Lower leg skin (tissue), 4 donors: Measurements from ENCODE around the gene PAWR. TPM values are rescaled to one million over a fixed set of nuclear protein-coding genes. Genes with fewer than 3 reads are reported as not detected.

Experiments used
- DNase-seq, 2 donors: peaks; one replicate each; pipeline ENCODE4 v3.0.0-alpha.2; 2019; ENCODE audit warnings: low spot score in 2 of 2
- H3K4me3 ChIP-seq: fragments of 200-600 bp; sonication (generic); 2 replicates; pipeline ENCODE4 v1.5.1; 2017; ENCODE audit warnings: mild to moderate bottlenecking, low read depth; ENCODE audit not compliant: poor library complexity, severe bottlenecking
- POLR2A ChIP-seq, 2 donors: fragments of 450-650 bp; IDR thresholded peaks; one replicate each; pipeline ENCODE4 v1.6.1; 2016 to 2017; ENCODE audit warnings: antibody characterized with exemption in 2 of 2, mild to moderate bottlenecking in 1 of 2, moderate library complexity in 1 of 2
- WGBS, 2 donors: methylation state at CpG; one replicate each; pipeline ENCODE4 v1.1.5; 2018; 5-methylcytosine and 5-hydroxymethylcytosine counted together
- intact Hi-C: fragments of 100-400 bp; cut with DNase I; formaldehyde crosslinking; loops from one replicate; pipeline ENCODE4 v1.15.0; 2023; ENCODE audit warnings: low total_unique reads
- total RNA-seq, 4 donors: library from RNA; depleted of rRNA; stranded (reverse); fragments of >200 nt; gene quantifications; one replicate each; pipeline ENCODE4 v1.1.0, GENCODE V29; 2016
- TF ChIP-seq, protein P1 (sequence below), 3 donors: fragments of 450-650 bp; IDR thresholded peaks; one replicate each; pipeline ENCODE4 v1.5.1; 2016; ENCODE audit warnings: antibody characterized with exemption in 3 of 3, mild to moderate bottlenecking in 3 of 3, moderate library complexity in 2 of 3

PAWR gene
- total RNA-seq, 4 donors from 2014 or later, result 53.6 to 115 (median 65.6) TPM

DNA sequence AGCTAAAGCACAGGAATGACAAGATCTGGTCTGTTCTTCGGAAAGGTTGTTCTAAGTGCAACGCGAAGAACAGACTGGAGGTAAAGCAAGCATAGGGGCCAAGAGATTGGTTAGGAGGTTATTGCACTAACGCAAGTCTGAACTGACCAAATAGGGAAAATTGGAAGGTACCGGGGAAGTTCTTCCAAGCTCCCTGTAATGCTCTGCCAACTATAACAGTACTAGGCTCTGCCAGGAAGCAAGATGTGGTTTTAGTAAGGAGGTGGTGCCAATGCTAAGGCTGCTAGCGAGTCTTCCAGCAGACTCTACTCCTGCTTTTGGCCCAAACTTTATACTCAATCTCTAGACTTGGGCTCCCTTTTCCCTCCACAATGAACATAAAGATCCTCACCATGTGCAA is 138.6 kb downstream of the PAWR start:
- 48 to 63% methylated on average over 6 of the region's 6 CpGs for WGBS, 2 donors
- DNase-seq, result no peak
- TF ChIP-seq, protein P1, sequence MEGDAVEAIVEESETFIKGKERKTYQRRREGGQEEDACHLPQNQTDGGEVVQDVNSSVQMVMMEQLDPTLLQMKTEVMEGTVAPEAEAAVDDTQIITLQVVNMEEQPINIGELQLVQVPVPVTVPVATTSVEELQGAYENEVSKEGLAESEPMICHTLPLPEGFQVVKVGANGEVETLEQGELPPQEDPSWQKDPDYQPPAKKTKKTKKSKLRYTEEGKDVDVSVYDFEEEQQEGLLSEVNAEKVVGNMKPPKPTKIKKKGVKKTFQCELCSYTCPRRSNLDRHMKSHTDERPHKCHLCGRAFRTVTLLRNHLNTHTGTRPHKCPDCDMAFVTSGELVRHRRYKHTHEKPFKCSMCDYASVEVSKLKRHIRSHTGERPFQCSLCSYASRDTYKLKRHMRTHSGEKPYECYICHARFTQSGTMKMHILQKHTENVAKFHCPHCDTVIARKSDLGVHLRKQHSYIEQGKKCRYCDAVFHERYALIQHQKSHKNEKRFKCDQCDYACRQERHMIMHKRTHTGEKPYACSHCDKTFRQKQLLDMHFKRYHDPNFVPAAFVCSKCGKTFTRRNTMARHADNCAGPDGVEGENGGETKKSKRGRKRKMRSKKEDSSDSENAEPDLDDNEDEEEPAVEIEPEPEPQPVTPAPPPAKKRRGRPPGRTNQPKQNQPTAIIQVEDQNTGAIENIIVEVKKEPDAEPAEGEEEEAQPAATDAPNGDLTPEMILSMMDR (IDR thresholded peaks at IDR 0.05), result no peak
- no peak for TF ChIP-seq POLR2A (IDR thresholded peaks at IDR 0.05)
- H3K4me3 ChIP-seq, result no peak overlapping the region
- intact Hi-C loops, result no loop called here

DNA sequence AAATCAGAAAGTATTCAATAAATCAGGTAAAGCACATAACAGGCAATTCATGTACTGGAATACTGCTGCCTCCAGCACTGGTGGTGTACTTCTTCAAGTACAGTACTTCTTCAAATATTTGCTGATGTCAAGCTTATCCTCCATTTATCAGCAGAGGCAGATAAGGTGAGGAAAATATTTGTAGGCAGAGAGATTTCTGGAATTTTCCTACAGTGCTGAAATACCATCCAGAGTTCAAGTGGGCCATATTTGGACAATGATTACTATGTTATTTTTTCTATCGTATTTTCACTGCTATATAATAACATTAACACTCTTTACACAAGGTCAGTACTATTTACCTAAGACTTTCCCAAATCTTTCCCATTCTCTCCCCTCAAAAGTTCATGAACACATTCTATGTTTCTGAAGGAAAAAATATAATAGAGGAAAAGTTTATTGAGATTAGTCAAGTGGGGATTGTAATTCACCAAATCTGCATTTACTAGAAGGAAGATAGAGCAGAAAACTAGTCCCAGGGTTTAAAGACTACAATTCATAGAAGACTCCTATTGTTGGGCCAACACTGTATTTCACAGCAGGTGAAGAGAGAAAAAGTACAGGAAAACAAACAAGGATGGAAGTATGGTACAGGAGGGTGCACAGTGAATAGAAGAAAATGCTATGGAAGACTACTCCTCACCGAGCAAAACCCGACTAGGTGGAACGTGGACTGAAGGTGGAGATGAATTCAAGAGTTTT is 141.1 kb downstream of the PAWR start:
- no peak for TF ChIP-seq POLR2A (IDR thresholded peaks at IDR 0.05)
- TF ChIP-seq, protein P1 (IDR thresholded peaks at IDR 0.05), result no peak
- DNase-seq, result no peak
- no peak overlapping the region for H3K4me3 ChIP-seq
- WGBS, 2 donors, result 92% methylated on average over 4 of the region's 4 CpGs
- intact Hi-C loops, result no loop called here

GRCh38 chr12:79548610-79548924 is 142.2 kb downstream of the PAWR start:
- TF ChIP-seq POLR2A (IDR thresholded peaks at IDR 0.05), result no peak
- TF ChIP-seq, protein P1 (IDR thresholded peaks at IDR 0.05), result no peak
- intact Hi-C loops, result no loop called here
- DNase-seq, result no peak

DNA sequence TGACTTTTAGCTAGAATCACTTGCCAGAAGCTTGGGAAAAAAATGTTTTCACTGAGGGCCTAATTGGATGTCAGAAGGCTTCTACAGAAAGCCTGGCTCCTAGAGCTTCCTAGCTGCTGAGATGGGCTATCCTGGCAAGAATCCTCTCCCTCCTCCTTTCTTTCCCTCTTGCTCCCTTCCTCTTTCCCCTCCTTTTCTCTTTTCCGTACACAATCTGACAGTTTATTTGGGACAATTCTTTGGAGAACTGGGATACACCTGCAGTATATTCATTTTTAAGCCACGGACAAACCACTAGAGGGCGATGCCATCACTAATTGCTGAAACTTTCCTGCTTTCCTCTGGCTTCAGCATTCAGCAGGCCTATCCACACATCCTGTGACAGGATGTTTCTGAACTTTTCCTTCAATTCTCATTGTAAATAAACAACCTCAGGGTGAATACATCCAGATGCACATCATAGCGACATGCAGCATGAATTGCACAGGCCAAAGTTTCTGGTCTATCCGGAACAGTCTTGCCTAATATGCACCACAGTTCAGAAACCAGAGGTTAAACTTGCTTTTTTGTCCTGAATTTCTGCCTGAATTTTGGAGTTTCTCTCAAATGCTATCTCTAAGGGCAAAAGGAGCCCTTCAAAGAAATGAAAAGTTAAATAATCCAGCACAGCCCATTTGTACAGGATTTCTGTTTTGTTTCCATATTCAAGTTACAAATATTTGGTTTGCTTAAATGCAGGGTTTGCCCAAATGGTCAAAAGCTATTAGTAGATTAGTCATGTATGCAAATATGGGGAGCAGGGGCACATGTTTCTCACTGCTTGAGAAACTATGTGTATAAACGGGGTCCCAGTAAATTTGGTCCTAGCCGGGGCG is 142.8 kb downstream of the PAWR start:
- intact Hi-C loops, result no loop called here
- H3K4me3 ChIP-seq, result no peak overlapping the region
- peak in 1 of 2 donors; percentile 47 for DNase-seq
- TF ChIP-seq, protein P1 (IDR thresholded peaks at IDR 0.05), result no peak
- no peak for TF ChIP-seq POLR2A (IDR thresholded peaks at IDR 0.05)
- WGBS, 2 donors, result 37 to 41% methylated on average over 8 of the region's 8 CpGs

More at GRCh38 chr12:79548610-79548924, 142.2 kb downstream of the PAWR start:
- no peak overlapping the region for H3K4me3 ChIP-seq

DNA sequence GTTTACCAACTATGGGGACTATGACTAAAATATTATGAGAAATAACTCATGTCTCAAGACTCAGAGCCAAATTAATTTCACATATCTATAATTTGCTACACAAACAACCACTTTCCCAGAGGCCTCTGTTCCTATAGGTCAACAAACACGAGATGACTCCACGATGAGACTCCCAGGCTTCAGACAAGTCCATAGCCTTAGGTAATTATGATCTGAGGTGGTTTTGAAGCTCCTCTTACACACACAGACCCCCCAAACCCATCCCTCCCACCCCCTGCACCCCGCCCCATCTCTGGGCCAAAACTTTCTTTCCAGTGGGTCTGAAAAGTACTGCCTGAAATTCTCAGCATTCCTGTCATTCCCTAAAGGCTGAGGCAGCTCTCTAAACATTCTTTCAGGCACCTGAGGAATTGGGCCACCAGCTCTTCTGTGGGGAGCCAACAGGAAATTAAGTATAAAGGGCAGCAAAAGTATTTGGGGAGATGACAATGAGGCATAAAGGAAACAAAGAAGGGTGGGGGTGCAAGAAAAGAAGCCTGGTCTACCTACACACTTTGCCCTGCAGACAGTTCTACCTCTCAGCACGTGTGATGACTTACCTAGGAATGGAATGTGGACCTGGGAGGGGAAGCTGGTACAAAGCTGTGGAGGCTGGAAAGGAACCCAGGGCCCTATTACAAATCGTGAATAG is 143.6 kb downstream of the PAWR start:
- peak in 1 of 2 donors; percentile 47 for DNase-seq
- 29 to 34% methylated on average over 5 of the region's 5 CpGs for WGBS, 2 donors

More for the DNA sequence above, 143.6 kb downstream of the PAWR start:
- H3K4me3 ChIP-seq, result no peak overlapping the region
- intact Hi-C loops, result no loop called here
- no peak for TF ChIP-seq POLR2A (IDR thresholded peaks at IDR 0.05)
- TF ChIP-seq, protein P1 (IDR thresholded peaks at IDR 0.05), result no peak
